Right lobe of liver (tissue), 4 donors: ENCODE measurements around the gene ST6GALNAC4.

Source experiments
- CTCF ChIP-seq, 4 donors: fragments of 200-600 bp in 3 of 4; fragments of 450-650 bp in 1 of 4; IDR thresholded peaks; one replicate each; pipeline versions ENCODE4 v1.5.1 to v1.8.0; 2016 to 2022; ENCODE audit warnings: antibody characterized with exemption in 4 of 4, mild to moderate bottlenecking in 2 of 4
- POLR2A ChIP-seq: fragments of 450-650 bp; IDR thresholded peaks from one replicate; pipeline ENCODE4 v1.6.1; 2017; ENCODE audit warnings: antibody characterized with exemption, mild to moderate bottlenecking
- donor health status: DM: no; HTN: no; CAD: no.
- donor health status: DM: no; HTN: no; CAD: no.
- donor health status: DM: no; HTN: yes; CAD: no.

- TF ChIP-seq POLR2A (no peak), CTCF (IDR thresholded peaks at IDR 0.05) (no peak)
These were observed 56.6 kb downstream of the ST6GALNAC4 start for GRCh38 chr9:127860260-127860659.
